HG03442 (cell line): ENCODE results near the gene MINDY4.

Experiments used
- ATAC-seq: cut with Tn5 transposase; IDR thresholded peaks from one replicate; pipeline ENCODE4 v1.9.1; 2021; ENCODE audit warnings: mild to moderate bottlenecking, moderate library complexity; ENCODE audit not compliant: unreplicated experiment

Gene MINDY4

DNA sequence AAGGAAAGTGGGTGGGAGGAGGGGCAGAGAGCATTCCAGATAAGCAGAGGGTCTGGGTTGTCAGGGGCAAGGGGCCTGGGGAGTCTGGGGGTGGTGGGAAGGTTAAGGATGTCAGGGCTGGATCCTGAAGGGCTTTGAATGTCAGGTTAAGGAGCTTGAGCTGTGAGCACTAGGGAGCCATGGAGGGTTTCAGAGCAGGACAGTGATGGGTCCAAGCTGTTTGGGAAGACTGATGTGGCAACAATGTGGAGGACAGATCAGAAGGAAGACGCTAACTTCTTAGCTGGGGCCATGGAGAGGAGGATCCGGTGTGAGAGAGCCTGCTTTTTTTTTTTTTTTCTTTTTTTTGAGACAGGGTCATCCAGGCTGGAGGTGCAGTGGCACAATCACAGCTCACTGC, 126.6 kb downstream of the MINDY4 start:
- no peak for ATAC-seq

DNA sequence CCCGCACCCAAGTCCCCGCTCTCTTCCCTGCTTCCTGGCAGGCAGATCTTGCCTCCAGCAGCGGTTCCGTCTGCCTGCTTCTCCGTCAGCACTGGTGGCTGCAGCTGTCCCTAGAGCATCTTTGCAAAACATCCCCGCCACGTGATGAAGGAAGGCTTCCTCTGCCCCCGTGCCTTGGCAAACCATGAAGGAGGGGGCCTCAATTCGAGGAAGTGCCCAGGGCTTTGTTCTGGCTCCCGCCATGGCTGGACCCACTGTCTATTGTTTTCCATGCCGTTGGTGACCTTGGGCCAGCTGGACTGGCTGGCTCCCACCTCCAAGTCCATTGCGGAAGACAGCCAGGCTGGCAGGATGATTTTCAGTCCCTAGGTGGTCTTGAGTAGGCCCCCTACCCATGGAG, 127.2 kb downstream of the MINDY4 start:
- ATAC-seq = no peak

DNA sequence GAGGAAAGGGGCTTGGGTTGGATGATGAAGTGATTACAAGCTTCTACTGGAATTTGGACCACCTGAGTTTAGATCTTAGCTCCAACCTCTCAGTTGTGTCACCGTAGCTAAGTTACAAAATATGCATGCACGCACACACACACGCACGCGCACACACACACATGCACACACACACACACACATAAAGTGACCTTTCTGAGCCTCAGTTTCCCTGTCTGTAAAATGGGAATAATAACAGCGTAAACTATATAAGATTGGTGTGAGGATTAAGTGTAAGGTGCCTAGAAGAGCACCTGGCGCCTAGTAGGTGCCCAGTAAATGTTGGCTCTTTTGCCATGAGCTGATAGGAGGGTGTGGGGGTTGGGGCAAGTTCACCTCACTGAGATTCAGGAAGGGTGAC, 127.8 kb downstream of the MINDY4 start:
- no peak for ATAC-seq

DNA sequence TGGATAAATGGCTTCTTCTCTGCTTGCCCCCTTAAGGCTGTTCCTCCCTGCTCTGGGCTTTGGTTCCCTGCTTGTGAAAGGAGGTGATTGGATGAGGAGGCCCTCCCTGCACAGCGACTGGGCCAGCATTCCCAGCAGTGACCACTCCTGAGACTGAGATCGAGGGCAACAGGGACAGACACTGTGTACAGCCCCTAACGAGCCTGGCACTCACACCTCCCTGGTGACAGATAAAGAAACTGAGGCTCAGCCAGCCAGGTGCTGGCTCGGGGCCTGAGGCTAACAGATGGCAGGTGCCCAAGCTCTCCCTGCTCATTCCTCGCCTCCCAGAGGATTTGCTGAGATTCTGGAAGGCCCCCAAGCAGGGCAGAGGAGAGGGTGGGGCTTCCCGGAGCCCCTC, 128.4 kb downstream of the MINDY4 start:
- no peak for ATAC-seq

DNA sequence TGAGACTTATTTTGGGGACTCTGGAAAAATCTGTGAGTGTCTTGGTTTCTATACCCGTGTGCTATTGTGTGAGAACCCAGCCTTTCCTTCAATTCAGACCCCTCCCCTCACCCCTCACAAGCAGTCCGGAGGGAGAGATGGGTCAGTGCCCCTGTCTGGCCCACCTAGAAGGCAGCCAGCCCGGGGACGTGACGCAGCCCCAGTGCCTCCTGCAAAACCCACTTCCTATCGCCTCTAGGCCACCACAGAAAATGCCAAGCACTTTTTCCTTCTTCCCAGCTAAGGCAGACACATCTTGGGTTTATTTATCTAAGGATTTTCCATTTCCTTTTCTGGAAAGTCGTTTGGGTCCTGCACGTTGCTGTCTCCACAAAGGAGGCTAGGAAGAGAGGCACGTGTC, 128.8 kb downstream of the MINDY4 start:
- ATAC-seq = no peak

DNA sequence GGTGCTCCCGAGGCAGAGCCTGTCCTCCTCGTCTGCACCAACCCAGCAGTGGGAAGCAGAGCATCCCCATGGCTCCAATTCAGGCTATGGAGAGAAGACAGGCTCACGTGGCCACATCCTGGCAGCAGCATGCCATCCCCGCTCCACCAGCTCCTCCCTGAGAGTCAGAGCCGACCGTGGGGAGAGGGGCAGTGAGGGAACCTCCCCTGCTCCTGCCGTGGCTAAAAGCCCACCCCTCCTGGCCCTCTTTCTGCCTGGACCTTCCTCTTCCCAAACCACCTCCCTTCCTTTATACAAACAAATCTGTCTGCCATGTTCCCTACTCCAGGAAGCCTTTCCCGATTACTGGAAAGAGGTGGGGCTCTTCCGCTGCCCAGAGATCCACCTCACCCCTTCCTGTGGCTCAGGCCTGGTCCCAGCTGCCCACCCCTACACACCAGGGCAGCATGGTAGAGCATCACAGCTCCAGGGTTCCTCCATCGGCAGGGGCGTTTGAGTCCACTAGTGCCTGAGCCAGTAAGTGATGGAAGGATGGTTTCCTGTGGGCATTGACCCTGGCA, 129.7 kb downstream of the MINDY4 start:
- ATAC-seq = no peak

DNA sequence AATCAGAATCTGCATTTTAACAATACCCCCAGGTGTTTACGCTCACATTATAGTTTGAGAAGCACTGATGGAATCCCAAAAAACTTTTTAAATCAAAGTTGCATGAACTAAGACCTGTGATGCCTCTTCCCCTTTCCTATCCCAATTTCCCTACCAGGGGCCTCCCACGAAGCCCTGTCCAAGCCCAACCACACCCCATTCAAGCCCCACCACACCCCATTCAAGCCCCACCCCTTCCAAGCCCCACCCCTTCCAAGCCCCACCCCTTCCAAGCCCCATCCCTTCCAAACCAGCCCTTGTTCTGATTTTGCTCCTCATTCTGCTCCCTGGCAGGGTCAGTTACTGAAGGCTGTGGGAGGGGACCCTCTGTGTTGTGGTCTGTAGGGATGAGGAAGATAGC, 130.6 kb downstream of the MINDY4 start:
- ATAC-seq = no peak

DNA sequence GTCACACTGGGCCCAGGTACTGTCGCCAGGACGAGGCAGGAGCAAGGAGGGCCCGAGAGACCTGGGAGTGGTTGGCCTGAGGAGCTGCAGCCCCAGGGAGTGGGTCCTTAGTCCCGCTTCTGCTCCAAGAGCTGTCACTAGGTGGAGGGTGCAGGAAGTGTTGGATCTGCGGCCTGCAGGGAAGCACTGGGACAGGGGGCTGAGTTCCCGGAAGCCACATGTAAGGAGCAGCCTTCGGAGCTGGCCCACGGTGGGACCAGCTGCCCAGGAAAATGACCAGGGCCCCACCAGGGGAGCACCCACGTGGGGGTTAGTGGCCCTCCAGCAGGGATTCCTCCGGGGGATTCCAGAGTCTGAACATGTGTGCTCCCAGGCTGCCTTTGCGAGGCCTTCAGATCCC, 131.2 kb downstream of the MINDY4 start:
- no peak for ATAC-seq

DNA sequence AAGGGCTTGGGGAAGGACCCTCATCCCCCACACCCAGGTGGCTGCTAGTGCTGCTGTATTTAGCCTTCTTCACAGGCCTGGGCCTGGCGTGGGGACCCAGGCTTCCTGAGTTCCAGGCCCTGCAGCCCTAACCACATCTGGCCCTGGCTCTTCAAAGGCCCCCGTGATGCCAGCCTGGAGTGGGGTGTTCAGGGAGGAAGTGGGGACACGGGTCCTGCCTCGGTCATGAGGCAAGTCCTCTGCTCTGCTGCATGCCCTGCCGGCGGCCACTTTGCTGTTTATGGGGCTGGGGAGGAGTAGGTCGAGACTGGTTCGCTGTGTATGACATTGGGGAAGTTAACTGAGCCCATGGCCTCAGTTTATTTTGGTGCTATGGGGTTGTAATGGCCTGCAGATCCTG, 131.9 kb downstream of the MINDY4 start:
- no peak for ATAC-seq

DNA sequence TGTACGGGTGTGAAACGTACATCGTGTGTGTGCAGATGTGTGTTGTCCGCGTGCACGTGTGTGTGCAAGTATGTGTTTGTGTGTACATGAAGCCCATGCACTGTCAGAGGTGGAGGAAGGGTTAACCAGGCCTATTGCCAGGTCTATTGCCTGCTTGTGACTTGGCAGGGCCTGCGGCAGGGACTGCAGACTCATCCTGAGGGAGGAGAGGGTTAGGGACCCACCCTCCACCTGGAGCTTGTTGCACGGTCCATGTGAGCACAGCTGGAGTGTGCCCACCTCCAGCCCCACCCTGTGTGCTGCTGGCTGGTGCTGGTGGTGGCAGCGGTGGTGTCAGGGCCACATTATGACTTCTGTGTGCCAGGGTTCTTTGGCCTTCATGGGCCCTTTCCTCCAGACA, 133.3 kb downstream of the MINDY4 start:
- no peak for ATAC-seq

DNA sequence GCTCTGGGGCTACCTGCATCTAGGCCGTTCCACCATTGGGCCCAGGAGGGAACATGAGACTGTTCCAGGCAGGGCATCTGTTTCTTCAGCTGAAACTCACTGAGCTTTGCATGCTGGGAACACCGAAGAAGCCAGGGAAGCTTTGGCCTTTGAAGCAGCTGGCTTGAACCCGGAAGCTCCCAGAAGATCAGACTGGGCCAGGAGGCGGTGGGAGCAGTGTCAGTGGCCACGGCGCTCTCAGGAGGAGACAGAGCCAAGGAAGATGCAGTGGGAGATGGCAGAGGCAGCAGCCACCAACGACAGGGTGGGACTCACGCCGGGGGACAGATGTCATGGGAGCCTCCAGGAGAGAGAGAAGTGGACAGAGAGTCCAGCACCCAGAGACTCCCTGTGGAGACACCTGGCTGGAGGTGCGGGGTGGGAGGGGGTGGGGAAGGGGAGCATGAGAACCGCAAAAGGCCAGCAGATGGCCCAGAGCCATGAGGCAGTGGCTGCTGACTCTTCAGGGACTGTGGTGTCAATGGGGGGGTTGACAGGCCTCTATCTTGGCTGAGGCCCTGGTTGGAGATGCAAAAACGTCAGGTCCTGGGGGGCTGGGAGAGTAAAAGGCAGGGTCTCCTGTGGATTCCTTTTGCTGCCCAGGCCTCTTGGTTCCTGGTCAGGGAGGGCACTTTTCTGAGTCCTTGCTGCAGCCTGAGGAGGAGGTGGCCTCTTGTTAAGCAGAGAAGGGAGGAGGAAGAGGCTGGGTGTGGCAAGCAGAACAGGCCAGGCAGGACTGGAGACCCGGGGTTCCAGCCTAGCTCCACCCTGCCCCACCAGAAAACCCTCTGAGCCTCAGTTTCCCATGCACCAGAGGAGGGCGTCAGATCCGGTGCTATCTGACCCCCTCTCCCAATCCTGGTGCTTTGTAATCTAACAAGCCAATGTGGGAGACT, 134.1 kb downstream of the MINDY4 start:
- ATAC-seq = no peak

DNA sequence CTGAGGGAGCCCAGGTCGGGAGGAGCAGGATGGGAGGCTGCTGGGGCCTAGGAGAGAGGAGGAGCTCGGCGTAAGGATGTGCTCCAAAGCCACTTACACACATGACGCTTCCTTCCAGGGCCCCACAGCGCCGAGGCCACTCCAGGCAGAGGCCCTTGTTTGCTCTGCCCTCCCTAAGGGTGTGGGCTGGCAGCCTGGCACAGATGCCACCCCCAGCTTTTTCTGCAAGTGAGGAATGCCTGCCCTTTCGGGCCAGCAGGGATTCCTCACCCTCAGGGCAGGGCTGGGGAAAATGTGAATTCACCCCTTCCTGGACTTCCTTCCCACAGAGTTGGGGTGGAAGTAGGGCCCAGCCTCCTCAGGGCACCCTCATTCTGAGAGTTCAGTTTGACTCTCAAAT, 134.8 kb downstream of the MINDY4 start:
- no peak for ATAC-seq

DNA sequence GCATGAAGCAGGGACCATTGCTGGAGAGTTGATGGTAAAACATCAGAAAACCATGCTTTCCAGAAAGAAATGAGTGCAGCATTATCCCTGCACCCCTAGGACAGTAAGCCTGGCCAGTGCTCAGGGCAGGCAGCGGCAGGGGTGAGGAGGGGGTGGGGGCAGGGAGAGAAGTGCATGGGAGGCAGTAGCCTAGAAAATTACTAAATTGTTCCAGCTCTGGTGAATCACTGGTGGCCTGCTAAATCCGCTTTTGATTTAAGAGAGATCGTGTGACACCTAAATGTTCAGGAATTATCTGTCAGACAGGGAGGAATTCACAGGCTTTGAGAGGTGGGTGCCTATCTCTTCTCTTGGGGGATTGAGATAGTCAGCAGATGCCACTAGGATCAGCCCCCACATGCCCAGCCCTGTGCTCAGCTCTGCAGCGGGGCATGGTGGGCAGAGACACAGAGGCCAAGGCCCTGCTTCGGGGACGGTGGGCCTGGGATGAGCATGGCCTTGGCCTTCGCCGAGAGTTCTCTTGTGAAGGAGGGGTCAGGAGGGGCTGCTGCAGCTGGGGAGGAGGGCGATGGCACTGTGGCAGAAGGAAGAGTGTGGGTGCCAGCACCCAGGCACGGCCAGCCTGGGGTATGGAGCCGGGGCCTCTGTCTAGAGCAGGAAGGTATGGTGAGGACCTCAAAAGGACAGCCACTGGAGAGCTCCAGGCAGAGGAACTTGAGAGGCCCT, 135.5 kb downstream of the MINDY4 start:
- no peak for ATAC-seq

DNA sequence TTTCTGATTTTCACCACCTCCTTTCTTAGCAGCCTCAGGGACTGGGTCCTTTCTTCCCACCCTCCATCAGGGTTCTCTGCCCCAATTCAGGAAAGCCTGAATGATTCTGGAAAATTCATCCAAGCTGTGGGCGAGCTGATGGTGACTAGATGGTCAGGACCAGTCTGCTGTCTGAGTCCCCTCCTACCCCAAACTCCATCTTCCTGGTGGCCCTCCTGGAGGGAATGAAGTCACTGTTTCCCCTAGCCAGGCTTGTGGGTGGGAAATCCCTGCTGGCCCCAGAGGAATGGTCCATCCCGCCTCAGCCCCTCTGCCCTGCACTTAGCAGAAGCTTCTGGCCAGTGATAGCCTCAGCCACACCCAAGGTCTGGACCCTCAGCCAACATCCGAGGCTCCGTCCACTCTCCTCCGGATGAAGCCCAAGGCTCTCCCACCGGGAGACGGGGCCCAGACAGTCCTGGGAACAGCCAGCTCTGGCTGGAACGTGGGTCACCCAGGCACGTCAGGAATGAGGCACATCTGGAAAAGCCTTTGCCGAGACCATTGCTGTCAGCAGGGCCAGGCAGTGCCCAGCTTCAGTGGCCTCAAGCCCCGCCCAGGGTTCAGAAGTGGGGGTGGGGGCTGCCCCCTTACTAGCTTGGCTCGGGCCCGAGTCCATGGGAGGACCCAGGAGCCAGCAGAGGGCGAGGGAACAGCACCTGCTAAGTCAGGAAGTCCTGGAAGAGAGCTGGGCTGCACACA, 136.5 kb downstream of the MINDY4 start:
- ATAC-seq = no peak

DNA sequence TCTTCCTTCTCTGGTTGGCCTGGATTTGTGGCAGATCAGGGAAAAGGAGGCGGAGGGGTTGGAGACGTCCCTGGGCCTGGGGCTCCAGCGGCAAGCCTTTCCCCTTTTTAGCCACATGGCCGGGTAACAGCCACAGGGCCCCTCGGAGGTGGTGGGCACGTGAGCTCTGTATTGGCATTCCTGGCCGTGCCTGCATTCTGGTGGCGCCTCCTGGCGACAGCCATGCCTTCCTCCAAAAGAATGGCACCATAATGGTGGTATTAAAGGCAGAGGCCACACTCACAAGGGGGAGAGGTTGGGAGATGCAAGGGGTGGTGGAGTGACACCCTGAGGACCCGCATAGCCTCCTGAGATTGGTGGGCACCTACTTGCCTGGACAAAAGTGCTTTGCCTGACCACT, 137.5 kb downstream of the MINDY4 start:
- ATAC-seq = no peak

DNA sequence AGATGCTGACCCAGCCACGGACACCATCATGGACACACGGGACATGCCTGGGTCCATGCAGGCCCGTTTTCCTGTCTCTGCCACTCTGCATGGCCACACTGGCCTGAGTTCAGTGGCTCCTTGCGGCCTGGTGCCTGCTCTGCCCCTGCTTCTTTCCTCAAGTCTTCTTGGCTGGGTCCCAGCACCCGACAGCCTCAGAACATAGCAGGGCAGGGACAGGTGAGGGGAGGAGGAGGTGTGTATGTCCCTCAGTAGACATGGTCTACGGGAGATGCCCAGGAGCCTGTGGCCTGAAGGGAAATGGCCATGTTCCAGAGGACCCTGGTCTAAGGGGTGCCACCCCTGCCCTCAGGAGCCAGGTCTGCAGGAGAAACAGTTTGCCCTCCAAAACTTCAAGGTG, 138.2 kb downstream of the MINDY4 start:
- ATAC-seq = no peak

DNA sequence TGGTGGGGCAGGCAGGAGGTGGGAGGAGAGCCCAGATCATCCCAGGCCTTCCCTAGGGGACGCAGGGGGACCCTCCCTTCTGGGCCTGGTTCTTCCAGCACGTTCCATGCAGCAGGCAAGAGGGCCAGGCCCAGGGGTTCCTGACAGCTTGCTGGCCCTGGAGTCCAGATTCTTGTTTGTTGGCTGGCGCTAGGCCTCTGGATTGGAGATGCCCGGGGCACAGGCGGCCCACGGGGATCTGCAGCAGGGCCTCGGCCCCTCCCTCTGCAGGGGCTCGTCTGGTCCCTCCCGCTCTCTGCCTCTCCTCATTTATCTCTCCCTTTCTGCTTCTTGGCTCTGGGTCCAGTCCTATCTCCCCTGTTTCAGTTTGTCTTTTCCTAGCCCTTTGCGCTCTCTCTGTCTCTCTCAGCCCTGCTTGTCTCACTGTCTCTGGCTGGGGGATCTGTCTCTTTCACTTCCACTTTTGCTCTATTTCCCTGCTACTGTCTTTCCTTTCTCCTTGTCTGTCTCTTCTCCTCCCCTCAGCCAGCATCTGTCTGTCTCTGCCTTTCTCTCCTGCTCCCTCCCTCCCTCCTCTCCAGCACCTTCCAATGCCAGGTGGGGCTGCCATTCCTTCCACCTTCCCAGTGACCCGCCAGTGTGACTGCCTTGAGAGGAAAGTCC, 139.3 kb downstream of the MINDY4 start:
- ATAC-seq = no peak

DNA sequence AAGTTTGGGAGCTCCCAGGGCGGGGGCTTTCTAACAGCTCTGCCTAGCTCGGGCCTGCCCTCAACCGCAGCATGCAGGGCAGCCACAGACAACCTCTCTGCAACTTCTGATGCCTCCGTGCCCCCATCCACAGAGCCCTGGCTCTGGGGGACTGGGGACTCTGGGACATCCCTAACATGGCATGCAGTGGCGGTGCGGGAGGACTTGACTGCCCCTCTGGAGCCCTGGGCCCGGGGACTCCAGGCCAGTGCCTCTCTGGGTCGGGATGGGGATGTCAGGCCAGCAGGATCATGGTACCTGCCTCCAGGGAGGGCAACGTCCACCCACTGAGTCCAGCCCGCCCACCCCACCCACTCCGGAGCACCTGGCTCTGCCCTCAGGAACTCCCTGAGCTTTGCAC, 139.9 kb downstream of the MINDY4 start:
- ATAC-seq = no peak

DNA sequence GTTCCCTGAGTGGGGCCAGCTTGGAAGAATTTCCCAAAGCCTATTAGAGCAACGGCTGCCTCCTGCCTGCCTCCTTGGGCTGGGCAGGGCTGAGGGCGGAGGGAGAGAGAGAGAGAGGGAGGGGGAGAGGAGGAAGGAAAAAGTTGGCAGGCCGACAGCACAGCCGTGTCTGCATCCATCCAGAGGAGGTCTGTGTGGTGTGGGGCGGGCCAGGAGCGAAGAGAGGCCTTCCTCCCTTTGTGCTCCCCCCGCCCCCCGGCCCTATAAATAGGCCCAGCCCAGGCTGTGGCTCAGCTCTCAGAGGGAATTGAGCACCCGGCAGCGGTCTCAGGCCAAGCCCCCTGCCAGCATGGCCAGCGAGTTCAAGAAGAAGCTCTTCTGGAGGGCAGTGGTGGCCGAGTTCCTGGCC, 140.3 kb downstream of the MINDY4 start, which contains the start of gene AQP1:
AQP1 (plus strand) TSS at position 293 of the 409 bp plus-strand sequence; CDS start at position 350, 57 bp downstream.
- no peak for ATAC-seq

DNA sequence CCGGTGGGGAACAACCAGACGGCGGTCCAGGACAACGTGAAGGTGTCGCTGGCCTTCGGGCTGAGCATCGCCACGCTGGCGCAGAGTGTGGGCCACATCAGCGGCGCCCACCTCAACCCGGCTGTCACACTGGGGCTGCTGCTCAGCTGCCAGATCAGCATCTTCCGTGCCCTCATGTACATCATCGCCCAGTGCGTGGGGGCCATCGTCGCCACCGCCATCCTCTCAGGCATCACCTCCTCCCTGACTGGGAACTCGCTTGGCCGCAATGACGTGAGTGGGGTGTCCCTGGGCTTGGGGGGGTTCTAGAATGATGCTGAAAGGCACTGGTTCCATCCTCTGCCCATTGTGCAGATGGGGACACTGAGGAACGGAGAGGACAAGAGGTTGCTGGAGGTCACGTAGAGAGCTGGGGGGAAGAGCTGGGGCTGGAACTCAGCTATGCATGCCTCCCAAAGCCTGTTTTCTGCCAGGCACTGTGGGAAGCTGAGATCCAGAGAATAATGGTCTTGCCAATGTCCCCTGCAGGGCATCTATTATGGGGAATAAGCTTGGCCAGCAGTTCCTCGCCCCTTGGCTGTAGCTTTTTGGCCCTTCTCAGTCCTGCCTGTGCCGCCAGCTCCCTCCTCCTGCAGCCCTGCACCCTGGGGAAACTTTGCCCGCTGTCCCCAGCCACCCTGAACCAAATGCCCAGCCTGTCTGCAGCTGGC, 141.0 kb downstream of the MINDY4 start:
- no peak for ATAC-seq
